Central memory CD4-positive, alpha-beta T cell (primary cell): ENCODE results near the gene RARA.

Experiments
- DNase-seq: peaks from one replicate; pipeline ENCODE4 v3.0.0; 2022

RARA gene

GRCh38 chr17:40316571-40317344 lies 7.8 kb downstream of the RARA start:
- DNase-seq, result no peak

GRCh38 chr17:40317345-40317873 lies 8.4 kb downstream of the RARA start:
- DNase-seq, result peak; percentile 44

- peak; percentile 90 for DNase-seq
These were observed 9.2 kb downstream of the RARA start for GRCh38 chr17:40317880-40318829.

- DNase-seq, result peak; percentile 31
These were observed 9.9 kb downstream of the RARA start for GRCh38 chr17:40318830-40319391.

GRCh38 chr17:40319651-40320540 lies 10.9 kb downstream of the RARA start:
- DNase-seq, result peak; percentile 82

- peak; percentile 64 for DNase-seq
These were observed 12.0 kb downstream of the RARA start for GRCh38 chr17:40320756-40321523.

- DNase-seq, result no peak
These were observed 12.5 kb downstream of the RARA start for GRCh38 chr17:40321524-40321929.

- no peak for DNase-seq
These were observed 13.0 kb downstream of the RARA start for GRCh38 chr17:40321961-40322357.

- DNase-seq, result peak; percentile 96
These were observed 13.7 kb downstream of the RARA start for GRCh38 chr17:40322358-40323315.

GRCh38 chr17:40323391-40324381 lies 14.7 kb downstream of the RARA start:
- DNase-seq, result peak; percentile 83

GRCh38 chr17:40325156-40326013 lies 16.4 kb downstream of the RARA start:
- DNase-seq, result peak; percentile 52

- peak; percentile 73 for DNase-seq
These were observed 17.2 kb downstream of the RARA start for GRCh38 chr17:40326014-40326831.

GRCh38 chr17:40326832-40327199 lies 17.8 kb downstream of the RARA start:
- no peak for DNase-seq

GRCh38 chr17:40327244-40327729 lies 18.3 kb downstream of the RARA start:
- DNase-seq, result no peak

GRCh38 chr17:40327735-40328385 lies 18.9 kb downstream of the RARA start:
- no peak for DNase-seq

GRCh38 chr17:40328386-40328766 lies 19.4 kb downstream of the RARA start:
- no peak for DNase-seq
